Keratinocyte (primary cell): Measurements from ENCODE around the gene CHIT1. TPM values are rescaled to one million over a fixed set of nuclear protein-coding genes. Genes with fewer than 3 reads are reported as not detected.

Experiments used
- DNase-seq: peaks from one replicate; pipeline ENCODE4 v3.0.0-alpha.2; 2011; ENCODE audit warnings: low read depth, missing footprints, low spot score
- FAIRE-seq: peaks from 2 replicates; lab custom pipeline; 2011; peaks lifted over from hg19 to GRCh38; lab: Jason Lieb, UNC
- H2AFZ ChIP-seq: 2 replicates; pipeline ENCODE4 v1.6.0; 2012; ENCODE audit warnings: low read length, control low read depth, inconsistent platforms; ENCODE audit not compliant: control insufficient read depth
- H3K27ac ChIP-seq: 2 replicates; pipeline ENCODE4 v1.5.1; 2011; ENCODE audit warnings: low read length; ENCODE audit not compliant: control insufficient read depth, insufficient read depth
- H3K27me3 ChIP-seq: 3 replicates; pipeline ENCODE4 v1.6.0; 2011; ENCODE audit warnings: low read length; ENCODE audit not compliant: control insufficient read depth, insufficient read depth; ENCODE audit errors: extremely low read depth
- H3K36me3 ChIP-seq, 2 experiments: 2 replicates in 1 of 2; 3 replicates in 1 of 2; pipeline ENCODE4 v1.5.1; 2011; ENCODE audit warnings: low read length in 2 of 2, mild to moderate bottlenecking in 1 of 2; ENCODE audit not compliant: control insufficient read depth in 2 of 2, insufficient read depth in 2 of 2; ENCODE audit errors: extremely low read depth in 1 of 2
- H3K4me1 ChIP-seq: 3 replicates; pipeline ENCODE4 v1.5.1; 2011; ENCODE audit warnings: low read length; ENCODE audit not compliant: control insufficient read depth, insufficient read depth; ENCODE audit errors: extremely low read depth
- H3K4me2 ChIP-seq: 3 replicates; pipeline ENCODE4 v1.6.0; 2011; ENCODE audit warnings: low read depth, low read length; ENCODE audit not compliant: control insufficient read depth, insufficient read depth; ENCODE audit errors: extremely low read depth
- H3K4me3 ChIP-seq, 3 experiments: fragments of 200-600 bp in 1 of 3; sonication (generic) in 1 of 3; 2 replicates in 2 of 3; 3 replicates in 1 of 3; pipeline ENCODE4 v1.5.1; 2011 to 2016; ENCODE audit warnings: low read length in 3 of 3, mild to moderate bottlenecking in 3 of 3, control low read depth in 2 of 3, inconsistent platforms in 1 of 3, low read depth in 1 of 3, mixed read lengths in 1 of 3, mixed run types in 1 of 3, moderate library complexity in 1 of 3; ENCODE audit not compliant: control insufficient read depth in 2 of 3, insufficient read depth in 2 of 3; ENCODE audit errors: extremely low read depth in 1 of 3
- H3K79me2 ChIP-seq: 2 replicates; pipeline ENCODE4 v1.6.0; 2012; ENCODE audit warnings: low read length; ENCODE audit not compliant: control insufficient read depth, insufficient read depth
- H3K9ac ChIP-seq: 3 replicates; pipeline ENCODE4 v1.6.0; 2011; ENCODE audit warnings: low read length; ENCODE audit not compliant: control insufficient read depth, insufficient read depth; ENCODE audit errors: extremely low read depth
- H3K9me1 ChIP-seq: 3 replicates; pipeline ENCODE4 v1.6.0; 2011; ENCODE audit warnings: low read length; ENCODE audit not compliant: control insufficient read depth, insufficient read depth; ENCODE audit errors: extremely low read depth
- H3K9me3 ChIP-seq: 2 replicates; pipeline ENCODE4 v1.5.1; 2012; ENCODE audit warnings: low read depth, low read length; ENCODE audit not compliant: control insufficient read depth
- H4K20me1 ChIP-seq: 3 replicates; pipeline ENCODE4 v1.6.0; 2011; ENCODE audit warnings: low read length; ENCODE audit not compliant: control insufficient read depth, insufficient read depth; ENCODE audit errors: extremely low read depth
- CTCF ChIP-seq, 3 experiments: IDR thresholded peaks in 1 of 3; conservative IDR thresholded peaks in 1 of 3; optimal IDR thresholded peaks in 1 of 3; 2 replicates in 2 of 3; 3 replicates in 1 of 3; pipeline versions ENCODE3 to v1.5.1; 2011; ENCODE audit warnings: low read length in 3 of 3, mild to moderate bottlenecking in 3 of 3, moderate library complexity in 2 of 3, control low read depth in 1 of 3, inconsistent platforms in 1 of 3; ENCODE audit not compliant: insufficient read depth in 2 of 3; ENCODE audit errors: extremely low read depth in 1 of 3
- EZH2 ChIP-seq: IDR thresholded peaks from one replicate; pipeline ENCODE4 v1.6.1; 2012; ENCODE audit warnings: inconsistent platforms, mild to moderate bottlenecking, low read length, moderate library complexity
- dilution Hi-C: fragments of 300-500 bp; cut with MboI; formaldehyde crosslinking; loops from one replicate; pipeline ENCODE4 v1.7.0; 2020; ENCODE audit warnings: low sequenced_read_pairs; ENCODE audit not compliant: extremely low pct_ligation_motif_present
- polyA plus RNA-seq, 5 experiments: library from polyadenylated mRNA; depleted of rRNA in 3 of 5; stranded (reverse) in 3 of 5; stranded (forward) in 1 of 5; unstranded in 1 of 5; fragments of >200 nt; gene quantifications; 1 replicate in 1 of 5; 2 replicates in 3 of 5; 3 replicates in 1 of 5; pipeline versions ENCODE4 v1.2.1 to v1.2.3, GENCODE V29; 2011 to 2012; ENCODE audit warnings: missing spikeins in 2 of 5, low read depth in 1 of 5, low replicate concordance in 1 of 5

The CHIT1 gene
- polyA plus RNA-seq, 1 donor (not counting 4 experiments of a cell fraction or from before 2014, with no cell fraction given), result not detected

- H3K4me3 ChIP-seq, result no peak overlapping the region
- dilution Hi-C loops, result no loop called here
- DNase-seq, result no peak
- H3K9me3 ChIP-seq, result no peaks in the 10 kb centered on the region
- FAIRE-seq, result no peak
- no peak overlapping the region for H3K9ac ChIP-seq
- H3K27me3 ChIP-seq, result peaks cover under 1% of the 10 kb centered on the region
- no peak overlapping the region for H3K4me2 ChIP-seq
- no peak overlapping the region for H2AFZ ChIP-seq
- no peaks in the 10 kb centered on the region for H3K9me1 ChIP-seq
- no peaks in the 10 kb centered on the region for H4K20me1 ChIP-seq
- H3K36me3 ChIP-seq, result no peaks in the 10 kb centered on the region
- H3K79me2 ChIP-seq, result no peaks in the 10 kb centered on the region
- TF ChIP-seq EZH2 (no peak), CTCF (optimal IDR thresholded peaks at IDR 0.05 in 1 of 3, IDR thresholded peaks at IDR 0.05 in 1 of 3, conservative IDR thresholded peaks at IDR 0.05 in 1 of 3; ENCODE audit: extremely low read depth in 1 of 3, insufficient read depth in 2 of 3, low read length in 3 of 3) (no peak)
- no peak overlapping the region for H3K27ac ChIP-seq
- H3K4me1 ChIP-seq, result no peaks in the 10 kb centered on the region
These were observed 21.3 kb downstream of the CHIT1 start for GRCh38 chr1:203208181-203208580.

- dilution Hi-C loops, result no loop called here
- TF ChIP-seq CTCF (optimal IDR thresholded peaks at IDR 0.05 in 1 of 3, IDR thresholded peaks at IDR 0.05 in 1 of 3, conservative IDR thresholded peaks at IDR 0.05 in 1 of 3; ENCODE audit: extremely low read depth in 1 of 3, insufficient read depth in 2 of 3, low read length in 3 of 3) (no peak), EZH2 (no peak)
- no peak overlapping the region for H3K27ac ChIP-seq
These were observed 21.7 kb downstream of the CHIT1 start for GRCh38 chr1:203207751-203208150.

More at GRCh38 chr1:203207751-203208150, 21.7 kb downstream of the CHIT1 start:
- FAIRE-seq (no peak), DNase-seq (no peak)
- Histone ChIP-seq H2AFZ (no peak overlapping the region), H3K4me2 (no peak overlapping the region), H3K4me1 (no peaks in the 10 kb centered on the region), H3K9me1 (no peaks in the 10 kb centered on the region), H3K27me3 (peaks cover 4% of the 10 kb centered on the region), H4K20me1 (no peaks in the 10 kb centered on the region), H3K4me3 (no peak overlapping the region), H3K79me2 (no peaks in the 10 kb centered on the region), H3K9ac (no peak overlapping the region), H3K36me3 (no peaks in the 10 kb centered on the region), H3K9me3 (no peaks in the 10 kb centered on the region)
